GM19452 (cell line): ENCODE results near the gene TMOD1.
"Not testable (repeated sequence)": the region's sequence is repeated elsewhere in the genome, so short reads cannot be mapped to it uniquely, and the experiment has no call there.

ENCODE experiments used
- ATAC-seq: cut with Tn5 transposase; IDR thresholded peaks from one replicate; pipeline ENCODE4 v1.9.1; 2021; ENCODE audit not compliant: unreplicated experiment

Gene TMOD1

GRCh38 chr9:97563458-97564135, 62.1 kb downstream of the TMOD1 start:
- ATAC-seq: no peak

- no peak for ATAC-seq
Observed at GRCh38 chr9:97564291-97565175, 63.1 kb downstream of the TMOD1 start.

GRCh38 chr9:97565262-97565661, 63.8 kb downstream of the TMOD1 start:
- no peak for ATAC-seq

GRCh38 chr9:97567182-97567893, 65.9 kb downstream of the TMOD1 start:
- no peak for ATAC-seq

GRCh38 chr9:97567894-97568202, 66.4 kb downstream of the TMOD1 start:
- ATAC-seq: no peak

DNA sequence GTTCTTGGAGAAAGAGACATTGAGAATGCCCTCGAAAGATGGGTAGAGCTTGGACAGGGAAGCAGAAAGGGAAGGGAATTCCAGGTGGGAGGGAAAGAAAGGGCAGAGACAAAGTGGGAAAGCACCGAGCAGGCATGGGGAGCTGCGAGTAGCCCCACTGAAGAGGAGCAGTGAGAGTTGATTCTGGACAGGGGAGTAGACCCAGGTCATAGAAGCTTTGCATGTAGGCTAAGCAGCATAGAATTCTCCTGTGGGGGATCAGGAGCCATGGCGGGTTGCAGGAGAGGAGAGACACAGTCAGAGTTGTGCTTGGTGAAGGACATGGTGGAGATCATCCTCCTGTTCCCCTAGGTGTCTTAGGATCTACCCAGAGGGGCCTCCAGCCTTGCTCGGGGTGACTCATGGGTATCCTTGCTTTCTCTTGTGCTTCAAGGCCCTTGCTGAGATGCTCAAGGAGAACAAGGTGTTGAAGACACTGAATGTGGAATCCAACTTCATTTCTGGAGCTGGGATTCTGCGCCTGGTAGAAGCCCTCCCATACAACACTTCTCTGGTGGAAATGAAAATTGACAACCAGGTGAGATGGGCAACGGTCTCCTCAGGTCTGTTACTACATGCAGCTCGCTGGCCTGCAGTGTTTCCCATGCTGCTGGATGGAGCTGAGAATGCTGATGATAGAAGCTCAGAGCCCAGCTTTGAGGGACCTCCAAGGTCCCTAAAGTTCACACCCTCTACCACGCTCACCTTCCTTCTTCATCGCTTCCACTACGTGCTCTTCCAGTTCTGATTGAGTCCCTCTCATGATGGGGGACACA, 67.2 kb downstream of the TMOD1 start:
- no peak for ATAC-seq

GRCh38 chr9:97570899-97571298, 69.4 kb downstream of the TMOD1 start:
- ATAC-seq: no peak

- no peak for ATAC-seq
Observed at GRCh38 chr9:97571664-97572063, 70.2 kb downstream of the TMOD1 start.

- no peak for ATAC-seq
Observed at GRCh38 chr9:97572196-97572891, 70.9 kb downstream of the TMOD1 start.

GRCh38 chr9:97572892-97573365, 71.5 kb downstream of the TMOD1 start:
- ATAC-seq: no peak

DNA sequence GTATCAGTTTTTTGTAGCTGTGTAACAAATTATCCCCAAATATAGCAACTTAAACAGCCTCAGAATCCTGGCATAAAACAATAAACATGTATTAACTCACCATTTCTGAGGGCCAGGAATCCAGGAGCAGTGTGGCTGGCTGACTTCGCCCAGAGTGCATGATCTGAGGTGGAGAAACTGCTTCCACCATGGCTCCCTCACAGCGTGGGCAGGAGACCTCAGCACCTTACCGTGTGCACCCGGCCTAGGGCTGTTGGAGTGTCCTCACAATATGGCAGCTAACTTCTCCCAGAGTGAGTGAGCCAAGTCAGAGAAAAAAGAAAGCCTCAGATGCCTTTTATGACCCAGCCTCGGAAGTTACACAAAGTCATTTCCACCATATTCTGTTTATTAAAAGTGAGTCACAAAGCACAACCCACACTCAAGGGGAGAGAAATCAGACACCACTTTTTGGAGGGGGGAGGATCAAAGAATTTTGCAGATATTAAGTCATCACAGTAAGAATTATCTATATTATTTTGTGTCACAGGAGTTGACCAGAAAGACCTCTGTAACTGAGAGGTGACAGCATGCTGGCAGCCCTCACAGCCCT, 72.1 kb downstream of the TMOD1 start:
- no peak for ATAC-seq

DNA sequence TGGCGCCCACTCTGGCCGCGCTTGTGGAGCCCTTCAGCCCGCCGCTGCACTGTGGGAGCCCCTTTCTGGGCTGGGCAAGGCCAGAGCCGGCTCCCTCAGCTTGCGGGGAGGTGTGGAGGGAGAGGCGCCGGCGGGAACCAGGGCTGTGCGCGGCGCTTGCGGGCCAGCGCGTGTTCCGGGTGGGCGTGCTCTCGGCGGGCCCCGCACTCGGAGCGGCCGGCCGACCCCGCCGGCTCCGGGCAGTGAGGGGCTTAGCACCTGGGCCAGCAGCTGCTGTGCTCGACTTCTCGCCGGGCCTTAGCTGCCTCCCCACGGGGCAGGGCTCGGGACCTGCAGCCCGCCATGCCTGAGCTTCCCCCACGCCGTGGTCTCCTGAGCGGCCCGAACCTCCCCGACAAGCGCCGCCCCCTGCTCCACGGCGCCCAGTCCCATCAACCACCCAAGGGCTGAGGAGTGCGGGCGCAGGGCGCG, 72.7 kb downstream of the TMOD1 start:
- ATAC-seq: not testable (repeated sequence)

- ATAC-seq: not testable (repeated sequence)
Observed at GRCh38 chr9:97574921-97575672, 73.6 kb downstream of the TMOD1 start.

DNA sequence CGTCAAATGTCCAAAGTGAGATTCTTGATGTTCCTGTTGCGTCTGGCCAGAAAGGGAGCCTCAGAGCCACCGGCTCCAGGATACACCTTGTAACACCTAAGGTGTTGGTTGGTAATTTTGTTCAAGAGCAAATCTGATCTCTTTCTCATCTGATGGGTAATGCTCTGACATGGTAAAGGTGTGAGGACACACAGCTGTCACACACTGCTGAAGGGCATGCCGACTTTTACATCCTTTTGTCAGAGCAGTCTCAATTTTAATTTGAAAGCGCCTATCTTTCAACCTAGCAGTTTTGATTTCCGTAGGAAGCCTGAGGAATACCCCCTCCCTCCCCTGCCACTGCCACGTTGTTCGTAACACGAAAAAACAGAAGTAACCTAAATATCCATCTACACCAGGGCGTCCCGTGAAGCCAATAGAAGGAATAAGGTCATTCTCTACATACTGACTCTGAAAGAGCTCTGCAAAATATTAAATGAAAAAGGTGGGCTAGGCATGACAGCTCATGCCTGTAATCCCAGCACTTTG, 74.3 kb downstream of the TMOD1 start:
- ATAC-seq: no peak

- no peak for ATAC-seq
Observed at GRCh38 chr9:97577051-97577450, 75.6 kb downstream of the TMOD1 start.

GRCh38 chr9:97578846-97579245, 77.4 kb downstream of the TMOD1 start:
- ATAC-seq: no peak

- ATAC-seq: no peak
Observed at GRCh38 chr9:97579914-97580313, 78.4 kb downstream of the TMOD1 start.

- ATAC-seq: not testable (repeated sequence)
Observed at GRCh38 chr9:97581590-97581989, 80.1 kb downstream of the TMOD1 start.

GRCh38 chr9:97584778-97585177, 83.3 kb downstream of the TMOD1 start:
- not testable (repeated sequence) for ATAC-seq
